Activated CD4-positive, alpha-beta T cell treated with anti-CD3 and anti-CD28 coated beads, Interleukin-10, Interleukin-2, amounts not matched to agents 100 ng/mL and 50 ng/mL, durations not matched to agents 16 hours and 8 hours (primary cell): ENCODE results near the gene POLDIP3.
"Not testable (repeated sequence)": the region's sequence is repeated elsewhere in the genome, so short reads cannot be mapped to it uniquely, and the experiment has no call there.

Experiments
- DNase-seq: peaks from one replicate; pipeline ENCODE4 v3.0.0-alpha.2; 2020

Gene POLDIP3

GRCh38 chr22:42549331-42550060 is 65.2 kb downstream of the POLDIP3 start:
- no peak for DNase-seq

DNA sequence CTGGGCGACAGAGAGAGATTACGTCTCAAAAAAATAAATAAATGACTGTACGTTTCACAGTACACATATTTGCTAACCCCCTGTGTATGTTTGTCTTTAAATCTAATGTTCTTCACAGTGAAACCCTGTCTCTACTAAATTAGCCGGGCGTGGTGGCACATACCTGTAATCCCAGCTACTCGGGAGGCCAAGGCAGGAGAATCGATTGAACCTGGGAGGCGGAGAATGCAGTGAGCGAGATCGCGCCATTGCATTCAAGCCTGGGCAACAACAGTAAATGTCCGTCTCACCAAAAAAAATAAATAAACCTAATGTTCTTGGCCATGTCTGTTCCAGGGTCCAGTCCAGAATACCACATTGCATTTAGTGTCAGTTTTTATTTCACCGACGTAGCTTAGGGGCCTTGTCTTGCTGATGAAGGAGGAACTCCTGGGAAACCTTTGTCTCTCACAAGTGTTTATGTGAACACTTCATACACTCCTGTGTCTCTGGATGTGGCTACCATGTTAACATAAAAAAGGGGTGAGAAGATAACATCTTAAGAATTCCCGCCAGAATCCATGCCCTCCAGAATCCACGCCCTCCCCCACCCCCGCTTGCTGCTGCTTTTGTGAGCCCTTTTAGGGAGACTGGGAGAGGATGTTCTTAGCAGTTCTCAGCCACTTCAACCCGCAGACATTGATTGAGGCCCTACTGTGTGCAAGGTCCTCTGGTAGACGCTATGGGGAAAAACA is 65.9 kb downstream of the POLDIP3 start:
- no peak for DNase-seq

DNA sequence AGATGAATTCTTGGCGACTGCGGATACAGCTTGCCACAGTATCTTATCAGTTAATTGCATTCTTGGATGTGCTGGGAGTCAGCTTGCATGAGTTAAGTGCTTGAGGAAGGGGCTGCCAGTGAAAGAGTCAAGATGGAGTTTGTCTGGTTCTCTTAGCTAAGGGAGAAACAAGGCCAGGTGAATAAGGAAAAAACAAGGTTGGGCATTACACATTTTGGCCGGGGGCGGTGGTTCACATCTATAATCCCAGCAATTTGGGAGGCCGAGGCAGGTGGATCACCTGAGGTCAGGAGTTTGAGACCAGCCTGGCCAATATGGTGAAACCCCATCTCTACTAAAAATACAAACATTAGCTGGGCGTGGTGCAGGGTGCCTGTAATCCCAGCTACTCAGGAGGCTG is 66.6 kb downstream of the POLDIP3 start:
- DNase-seq: not testable (repeated sequence)

GRCh38 chr22:42547562-42547961 is 67.1 kb downstream of the POLDIP3 start:
- DNase-seq: no peak

- no peak for DNase-seq
Observed at GRCh38 chr22:42544686-42545085, 70.0 kb downstream of the POLDIP3 start.

DNA sequence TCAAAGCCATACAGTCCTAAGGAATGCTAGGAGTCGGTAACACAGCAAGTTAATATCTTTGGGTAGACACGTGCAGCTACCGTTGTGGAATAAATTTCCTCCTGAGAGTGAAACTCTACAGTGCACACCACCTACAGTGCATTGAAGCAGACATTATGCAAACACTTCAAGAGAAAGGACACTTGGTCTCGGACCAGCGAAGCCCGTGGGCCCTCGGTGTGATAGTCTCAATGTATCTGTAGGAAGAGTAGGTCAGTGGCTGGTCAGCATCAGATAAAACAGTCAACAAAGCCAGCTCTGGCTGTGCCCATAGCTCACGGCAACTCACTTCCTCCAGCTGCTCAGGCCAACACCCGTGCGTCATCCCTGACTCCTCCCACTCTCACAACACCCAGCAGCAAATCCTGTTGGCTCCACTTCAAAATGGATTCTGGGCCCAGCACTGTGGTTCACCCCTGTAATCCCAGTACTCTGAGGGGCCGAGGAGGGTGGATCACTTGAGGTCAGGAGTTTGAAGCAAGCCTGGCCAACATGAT is 75.4 kb downstream of the POLDIP3 start:
- DNase-seq: not testable (repeated sequence)

GRCh38 chr22:42537199-42537831 is 77.4 kb downstream of the POLDIP3 start:
- DNase-seq: not testable (repeated sequence)

DNA sequence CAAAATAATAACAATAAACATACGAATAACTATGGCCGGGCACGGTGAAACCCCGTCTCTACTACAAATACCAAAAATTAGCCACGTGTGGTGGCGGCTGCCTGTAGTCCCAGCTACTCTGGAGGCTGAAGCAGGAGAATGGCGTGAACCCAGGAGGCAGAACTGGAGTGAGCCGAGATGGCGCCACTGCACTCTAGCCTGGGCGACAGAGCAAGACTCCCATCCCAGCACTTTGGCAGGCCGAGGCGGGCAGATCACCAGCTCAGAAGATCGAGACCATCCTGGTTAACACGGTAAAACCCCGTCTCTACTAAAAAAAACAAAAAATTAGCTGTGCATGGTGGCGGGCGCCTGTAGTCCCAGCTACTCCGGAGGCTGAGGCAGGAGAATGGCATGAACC is 78.0 kb downstream of the POLDIP3 start:
- not testable (repeated sequence) for DNase-seq

- DNase-seq: no peak
Observed at GRCh38 chr22:42536166-42536565, 78.5 kb downstream of the POLDIP3 start.

DNA sequence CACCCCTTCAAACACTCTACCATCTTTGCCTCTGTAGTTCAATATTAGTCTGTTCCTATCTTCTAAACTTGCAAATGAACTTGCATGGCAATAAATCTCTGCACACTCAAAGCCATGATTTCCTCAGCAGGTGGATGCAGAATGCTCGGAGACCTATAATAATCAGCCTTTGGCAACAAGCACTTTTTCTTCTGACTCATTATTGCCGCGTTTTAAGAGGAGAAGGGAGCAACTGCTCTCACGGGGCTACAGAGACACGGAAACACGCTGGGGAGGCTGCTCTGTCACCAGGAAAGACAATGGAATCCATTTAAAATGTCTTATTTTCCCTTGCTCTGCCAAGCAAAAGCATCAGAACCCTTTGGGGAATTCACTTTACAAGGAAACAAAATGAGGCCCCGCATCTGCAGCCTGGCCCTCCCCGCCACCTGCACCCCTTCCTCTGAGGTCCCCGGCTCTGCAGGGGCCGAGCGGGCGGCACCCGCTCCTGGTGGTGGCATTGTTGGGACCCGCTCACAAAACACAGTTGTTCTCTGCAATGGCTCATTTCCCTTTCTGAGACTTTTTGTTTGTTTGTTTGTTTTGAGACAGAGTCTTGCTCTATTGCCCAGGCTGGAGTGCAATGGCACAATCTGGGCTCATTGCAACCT is 79.5 kb downstream of the POLDIP3 start:
- DNase-seq: not testable (repeated sequence)
